ENCODE measurements around the gene CEBPE.

CEBPE gene

DNA sequence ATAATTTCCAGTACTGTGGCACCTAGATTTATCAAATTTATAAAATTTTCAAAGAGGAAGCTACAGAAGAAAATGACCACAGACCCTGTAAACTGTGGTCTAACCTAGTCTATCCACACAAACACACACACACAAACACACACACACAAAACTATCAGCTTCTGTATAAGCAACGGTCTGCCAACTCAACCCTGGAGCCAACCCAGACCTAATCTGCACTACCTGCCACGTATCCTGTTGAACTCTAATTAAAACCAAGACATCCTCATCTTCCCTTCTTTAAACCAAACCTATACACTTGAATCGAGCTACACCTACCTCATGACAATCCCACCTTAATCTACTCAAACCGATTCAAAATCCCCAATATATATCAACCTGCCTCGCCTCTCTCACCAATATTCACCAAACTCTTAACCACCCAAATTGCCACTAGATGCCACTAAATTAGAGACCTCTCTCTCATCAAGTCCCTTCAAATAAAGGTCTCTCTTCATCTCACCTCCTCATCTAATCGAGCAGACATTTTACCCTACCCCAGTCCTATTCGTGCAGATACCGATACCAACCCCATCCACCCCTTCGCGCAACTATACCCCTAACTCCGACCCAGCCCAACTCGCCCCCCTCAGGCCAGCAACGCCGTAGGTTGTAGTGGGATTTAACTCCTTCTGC is 24.9 kb downstream of the CEBPE start:
- peaks cover 15 to 33% (median 20%) of the 10 kb centered on the region in 4 experiments for H3K4me1 ChIP-seq (ENCODE audit: control extremely low read depth in 1 of 4, control insufficient read depth in 4 of 4, insufficient read depth in 4 of 4, low read length in 3 of 4)
- 2% methylated on average over 9 of the region's 14 CpGs for WGBS (ENCODE audit: insufficient coverage)
- CTCF ChIA-PET = interaction anchor here (0.9 to 3.5 kb wide), 13 partner anchors 8 to 99 kb away, joined by 3 to 34 read pairs (median 9); partner anchors contain the start of gene CEBPE
- H3K36me3 ChIP-seq (ENCODE audit: control insufficient read depth in 4 of 4, insufficient read depth in 4 of 4, low read length in 3 of 4) = peaks cover 14 to 58% (median 36%) of the 10 kb centered on the region in 4 experiments
- peak; percentile 48 to 91 (median 64) for DNase-seq
- no peaks in the 10 kb centered on the region for H3K27me3 ChIP-seq (replicated peaks in 2 of 5; ENCODE audit: control insufficient read depth in 4 of 5, insufficient read depth in 5 of 5, low read length in 4 of 5)
- H3K4me3 ChIP-seq (ENCODE audit: control insufficient read depth in 1 of 7, extremely low read depth in 1 of 7, insufficient read depth in 4 of 7, low read depth in 2 of 7, low read length in 6 of 7) = peak overlapping the region; percentile 85 to 100 (median 96)
- POLR2A ChIA-PET = interaction anchor here (1.0 to 2.4 kb wide), 6 partner anchors 8 to 24 kb away, joined by 3 to 16 read pairs (median 4); no protein-coding TSS in a partner anchor
- no peaks in the 10 kb centered on the region for H3K9me3 ChIP-seq (ENCODE audit: control extremely low read depth in 1 of 5, control insufficient read depth in 4 of 5, insufficient read depth in 2 of 5, low read depth in 1 of 5, low read length in 4 of 5)
- peak overlapping the region; percentile 98 to 99 for H3K27ac ChIP-seq (ENCODE audit: insufficient read depth in 1 of 2, low read depth in 1 of 2, low read length in 2 of 2, poor library complexity in 1 of 2, severe bottlenecking in 2 of 2)

DNA sequence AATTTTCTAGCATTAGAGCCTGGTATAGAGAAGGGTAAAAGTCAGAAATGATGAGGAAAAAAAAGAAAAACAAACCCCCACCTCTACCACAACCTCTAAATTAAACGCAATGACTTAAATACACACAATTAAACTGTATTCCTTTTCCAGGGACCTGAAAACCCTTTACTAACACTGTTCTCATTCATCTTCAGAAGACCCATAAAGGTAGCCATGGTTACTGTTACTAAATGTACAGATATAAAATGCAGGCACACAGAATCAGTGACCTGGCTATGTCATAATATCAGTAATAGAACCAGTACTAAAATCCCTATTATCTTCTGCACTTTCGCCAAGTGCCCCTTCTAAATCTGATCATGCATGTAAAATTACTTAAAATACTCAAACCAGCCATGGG is 25.5 kb downstream of the CEBPE start:
- POLR2A ChIA-PET = interaction anchor here (1.5 kb wide), 1 partner anchor 11 kb away, joined by 3 read pairs; no protein-coding TSS in a partner anchor
- no peak for DNase-seq
- CTCF ChIA-PET = interaction anchor here (1.8 to 3.5 kb wide), 5 partner anchors 16 to 32 kb away, joined by 6 to 34 read pairs (median 24); no protein-coding TSS in a partner anchor
- Histone ChIP-seq H3K27me3 (replicated peaks in 2 of 5; ENCODE audit: control insufficient read depth in 4 of 5, insufficient read depth in 5 of 5, low read length in 4 of 5) (no peaks in the 10 kb centered on the region), H3K36me3 (ENCODE audit: control insufficient read depth in 4 of 4, insufficient read depth in 4 of 4, low read length in 3 of 4) (peaks cover 16 to 58% (median 35%) of the 10 kb centered on the region in 4 experiments), H3K4me1 (ENCODE audit: control extremely low read depth in 1 of 4, control insufficient read depth in 4 of 4, insufficient read depth in 4 of 4, low read length in 3 of 4) (peaks cover 15 to 33% (median 20%) of the 10 kb centered on the region in 4 experiments), H3K27ac (ENCODE audit: insufficient read depth in 1 of 2, low read depth in 1 of 2, low read length in 2 of 2, poor library complexity in 1 of 2, severe bottlenecking in 2 of 2) (peak overlapping the region in 1 of 2 experiments; percentile 99), H3K9me3 (ENCODE audit: control extremely low read depth in 1 of 5, control insufficient read depth in 4 of 5, insufficient read depth in 2 of 5, low read depth in 1 of 5, low read length in 4 of 5) (no peaks in the 10 kb centered on the region), H3K4me3 (ENCODE audit: control insufficient read depth in 1 of 7, extremely low read depth in 1 of 7, insufficient read depth in 4 of 7, low read depth in 2 of 7, low read length in 6 of 7) (peak overlapping the region in 6 of 7 experiments; percentile 85 to 100 (median 96))
- WGBS (ENCODE audit: insufficient coverage) = 91% methylated on average over 1 of the region's 2 CpGs

DNA sequence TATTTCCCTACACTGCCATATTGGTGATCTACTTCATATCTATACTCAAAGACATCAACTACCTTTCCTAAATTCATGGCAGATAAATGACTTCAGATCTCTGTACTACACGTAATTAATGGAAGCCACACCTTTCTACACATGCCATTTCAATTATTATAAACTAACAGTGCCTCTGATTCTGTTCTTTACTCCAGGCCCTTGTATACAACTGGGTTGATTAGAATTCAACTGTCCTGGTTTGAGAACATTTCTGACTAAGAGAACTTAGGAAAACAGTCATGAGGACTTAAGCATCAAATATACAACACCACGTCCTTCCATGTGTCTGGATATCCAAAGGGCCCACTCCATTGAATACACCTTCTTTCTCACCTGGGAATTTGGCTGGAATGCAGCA is 26.0 kb downstream of the CEBPE start:
- H3K4me3 ChIP-seq (ENCODE audit: control insufficient read depth in 1 of 7, extremely low read depth in 1 of 7, insufficient read depth in 4 of 7, low read depth in 2 of 7, low read length in 6 of 7) = peak overlapping the region in 3 of 7 experiments; percentile 85 to 100 (median 89)
- 100% methylated on average over 1 of the region's 2 CpGs for WGBS (ENCODE audit: insufficient coverage)
- H3K4me1 ChIP-seq (ENCODE audit: control extremely low read depth in 1 of 4, control insufficient read depth in 4 of 4, insufficient read depth in 4 of 4, low read length in 3 of 4) = peaks cover 15 to 33% (median 20%) of the 10 kb centered on the region in 4 experiments
- no peaks in the 10 kb centered on the region for H3K9me3 ChIP-seq (ENCODE audit: control extremely low read depth in 1 of 5, control insufficient read depth in 4 of 5, insufficient read depth in 2 of 5, low read depth in 1 of 5, low read length in 4 of 5)
- peaks cover 16 to 58% (median 35%) of the 10 kb centered on the region in 4 experiments for H3K36me3 ChIP-seq (ENCODE audit: control insufficient read depth in 4 of 4, insufficient read depth in 4 of 4, low read length in 3 of 4)
- no peaks in the 10 kb centered on the region for H3K27me3 ChIP-seq (replicated peaks in 2 of 5; ENCODE audit: control insufficient read depth in 4 of 5, insufficient read depth in 5 of 5, low read length in 4 of 5)
- ChIA-PET CTCF (interaction anchor here (0.9 to 14.0 kb wide), 5 partner anchors 9 to 35 kb away, joined by 3 to 153 read pairs (median 7); no protein-coding TSS in a partner anchor), POLR2A (no interaction called here)
- DNase-seq = no peak
- H3K27ac ChIP-seq (ENCODE audit: insufficient read depth in 1 of 2, low read depth in 1 of 2, low read length in 2 of 2, poor library complexity in 1 of 2, severe bottlenecking in 2 of 2) = peak overlapping the region in 1 of 2 experiments; percentile 99

DNA sequence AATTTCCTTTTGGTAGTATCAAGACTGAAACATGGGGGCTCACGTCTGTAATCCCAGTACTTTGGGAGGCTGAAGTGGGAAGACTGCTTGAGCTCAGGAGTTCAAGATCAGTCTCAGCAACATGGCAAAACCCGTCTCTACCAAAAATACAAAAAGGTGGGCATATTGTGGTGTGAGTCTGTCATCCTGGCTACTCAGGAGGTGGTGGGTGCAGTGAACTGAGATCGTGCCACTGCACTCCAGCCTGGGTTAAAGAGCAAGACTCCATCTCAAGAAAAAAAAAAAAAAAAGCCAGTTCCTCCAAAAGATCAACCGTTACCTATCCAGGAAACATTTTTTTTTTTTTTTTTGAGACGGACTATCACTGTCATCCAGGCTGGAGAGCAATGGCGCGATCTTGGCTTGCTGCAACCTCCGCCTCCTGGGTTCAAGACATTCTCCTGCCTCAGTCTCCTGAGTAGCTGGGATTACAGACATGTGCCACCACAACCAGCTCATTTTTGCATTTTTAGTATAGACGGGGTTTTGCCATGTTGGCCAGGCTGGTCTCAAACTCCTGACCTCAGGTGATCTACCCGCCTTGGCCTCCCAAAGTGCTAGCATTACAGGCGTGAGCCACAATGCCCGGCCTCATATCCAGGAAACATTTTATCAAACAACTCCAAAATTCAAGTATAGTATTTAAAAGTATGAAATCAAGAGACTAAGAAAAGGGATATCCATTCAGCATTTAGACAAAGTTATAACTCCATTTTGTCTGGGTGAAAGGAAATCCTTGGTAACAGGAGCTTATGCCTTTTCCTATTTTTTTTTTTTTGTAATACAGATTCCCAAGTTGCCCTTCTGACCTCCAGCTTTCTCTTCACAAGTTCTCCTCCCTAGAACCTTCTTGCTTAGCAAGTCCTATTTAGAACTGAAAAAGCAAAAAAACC is 27.5 kb downstream of the CEBPE start:
- ChIA-PET CTCF (interaction anchor here (0.7 to 14.0 kb wide), 11 partner anchors 9 to 34 kb away, joined by 3 to 153 read pairs (median 3); no protein-coding TSS in a partner anchor), POLR2A (no interaction called here)
- H3K36me3 ChIP-seq (ENCODE audit: control insufficient read depth in 4 of 4, insufficient read depth in 4 of 4, low read length in 3 of 4) = peaks cover 21 to 65% (median 41%) of the 10 kb centered on the region in 4 experiments
- DNase-seq = no peak
- no peaks in the 10 kb centered on the region for H3K27me3 ChIP-seq (replicated peaks in 2 of 5; ENCODE audit: control insufficient read depth in 4 of 5, insufficient read depth in 5 of 5, low read length in 4 of 5)
- no peak overlapping the region for H3K4me3 ChIP-seq (ENCODE audit: control insufficient read depth in 1 of 7, extremely low read depth in 1 of 7, insufficient read depth in 4 of 7, low read depth in 2 of 7, low read length in 6 of 7)
- H3K4me1 ChIP-seq (ENCODE audit: control extremely low read depth in 1 of 4, control insufficient read depth in 4 of 4, insufficient read depth in 4 of 4, low read length in 3 of 4) = peaks cover 12 to 26% (median 15%) of the 10 kb centered on the region in 4 experiments
- H3K9me3 ChIP-seq (ENCODE audit: control extremely low read depth in 1 of 5, control insufficient read depth in 4 of 5, insufficient read depth in 2 of 5, low read depth in 1 of 5, low read length in 4 of 5) = no peaks in the 10 kb centered on the region
- 80% methylated on average over 5 of the region's 12 CpGs for WGBS (ENCODE audit: insufficient coverage)
- no peak overlapping the region for H3K27ac ChIP-seq (ENCODE audit: insufficient read depth in 1 of 2, low read depth in 1 of 2, low read length in 2 of 2, poor library complexity in 1 of 2, severe bottlenecking in 2 of 2)

DNA sequence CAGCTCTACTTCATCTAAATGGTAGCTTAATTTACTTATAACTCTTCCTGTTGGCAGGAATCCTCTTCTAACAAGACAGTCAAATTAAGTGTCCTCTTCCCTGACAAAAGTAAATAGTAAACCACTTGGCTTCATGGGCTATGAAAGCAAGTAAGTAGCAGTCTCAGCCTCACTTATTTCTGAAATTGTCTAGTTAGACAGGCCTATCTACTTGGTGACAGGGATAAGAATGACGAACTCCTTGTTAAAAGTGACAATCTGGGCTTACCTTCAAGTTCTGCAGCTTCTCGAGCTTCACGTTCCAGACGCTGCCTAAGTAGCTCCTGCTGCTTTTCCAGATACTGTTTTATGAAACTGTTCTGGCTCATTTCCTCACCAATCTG is 28.8 kb downstream of the CEBPE start:
- Histone ChIP-seq H3K36me3 (ENCODE audit: control insufficient read depth in 4 of 4, insufficient read depth in 4 of 4, low read length in 3 of 4) (peaks cover 30 to 78% (median 52%) of the 10 kb centered on the region in 4 experiments), H3K27me3 (replicated peaks in 2 of 5; ENCODE audit: control insufficient read depth in 4 of 5, insufficient read depth in 5 of 5, low read length in 4 of 5) (no peaks in the 10 kb centered on the region), H3K4me1 (ENCODE audit: control extremely low read depth in 1 of 4, control insufficient read depth in 4 of 4, insufficient read depth in 4 of 4, low read length in 3 of 4) (peaks cover 9 to 19% (median 11%) of the 10 kb centered on the region in 4 experiments), H3K9me3 (ENCODE audit: control extremely low read depth in 1 of 5, control insufficient read depth in 4 of 5, insufficient read depth in 2 of 5, low read depth in 1 of 5, low read length in 4 of 5) (no peaks in the 10 kb centered on the region), H3K4me3 (ENCODE audit: control insufficient read depth in 1 of 7, extremely low read depth in 1 of 7, insufficient read depth in 4 of 7, low read depth in 2 of 7, low read length in 6 of 7) (no peak overlapping the region), H3K27ac (ENCODE audit: insufficient read depth in 1 of 2, low read depth in 1 of 2, low read length in 2 of 2, poor library complexity in 1 of 2, severe bottlenecking in 2 of 2) (no peak overlapping the region)
- DNase-seq = no peak
- 98% methylated on average over 4 of the region's 4 CpGs for WGBS (ENCODE audit: insufficient coverage)
- ChIA-PET CTCF (interaction anchor here (0.8 to 14.0 kb wide), 6 partner anchors 9 to 162 kb away, joined by 3 to 153 read pairs (median 8); partner anchors contain the start of gene CDH24), POLR2A (interaction anchor here (0.8 kb wide), 1 partner anchor 18 kb away, joined by 11 read pairs; no protein-coding TSS in a partner anchor)

DNA sequence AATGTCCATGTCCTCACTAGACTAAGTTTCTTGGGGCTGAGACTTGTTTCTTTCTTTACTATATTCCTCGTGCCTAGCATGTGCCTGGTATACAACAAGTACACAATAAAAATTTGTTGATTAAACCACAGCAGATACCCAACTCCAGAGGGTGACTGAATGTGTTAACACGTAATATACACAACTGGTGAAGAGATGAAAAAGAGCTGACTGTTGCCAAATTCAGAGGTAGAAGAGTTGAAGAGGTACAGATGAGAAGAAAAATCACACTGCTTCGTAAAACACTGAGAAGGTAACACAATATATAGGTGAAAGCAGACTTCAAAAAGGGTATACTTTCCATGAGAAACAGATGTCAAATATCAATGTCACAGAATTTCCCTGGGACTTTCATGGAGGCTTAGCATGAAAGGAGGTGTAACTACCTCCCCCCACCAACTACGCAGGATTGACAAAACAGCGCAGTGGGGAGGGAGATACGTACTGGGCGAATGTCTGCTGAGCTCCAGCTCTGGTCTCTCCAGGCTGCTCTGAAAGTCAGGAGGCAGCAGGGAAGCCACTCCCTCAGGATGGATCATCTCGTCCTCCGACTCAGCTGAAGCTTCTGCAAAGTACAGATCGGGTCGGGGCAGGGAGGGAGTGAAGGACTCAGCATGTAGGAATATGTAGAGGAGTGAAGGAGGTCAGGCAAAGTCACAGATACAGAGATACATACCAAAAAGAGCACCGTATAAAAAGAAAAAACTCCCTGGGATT is 29.4 kb downstream of the CEBPE start:
- POLR2A ChIA-PET = interaction anchor here (0.7 to 1.4 kb wide), 3 partner anchors 19 to 87 kb away, joined by 3 to 11 read pairs (median 3); no protein-coding TSS in a partner anchor
- CTCF ChIA-PET = interaction anchor here (0.8 to 14.0 kb wide), 8 partner anchors 10 to 162 kb away, joined by 3 to 153 read pairs (median 8); partner anchors contain the start of gene CDH24
- Histone ChIP-seq H3K27me3 (replicated peaks in 2 of 5; ENCODE audit: control insufficient read depth in 4 of 5, insufficient read depth in 5 of 5, low read length in 4 of 5) (no peaks in the 10 kb centered on the region), H3K4me1 (ENCODE audit: control extremely low read depth in 1 of 4, control insufficient read depth in 4 of 4, insufficient read depth in 4 of 4, low read length in 3 of 4) (peaks cover 9 to 19% (median 11%) of the 10 kb centered on the region in 4 experiments), H3K4me3 (ENCODE audit: control insufficient read depth in 1 of 7, extremely low read depth in 1 of 7, insufficient read depth in 4 of 7, low read depth in 2 of 7, low read length in 6 of 7) (no peak overlapping the region), H3K27ac (ENCODE audit: insufficient read depth in 1 of 2, low read depth in 1 of 2, low read length in 2 of 2, poor library complexity in 1 of 2, severe bottlenecking in 2 of 2) (no peak overlapping the region), H3K9me3 (ENCODE audit: control extremely low read depth in 1 of 5, control insufficient read depth in 4 of 5, insufficient read depth in 2 of 5, low read depth in 1 of 5, low read length in 4 of 5) (no peaks in the 10 kb centered on the region), H3K36me3 (ENCODE audit: control insufficient read depth in 4 of 4, insufficient read depth in 4 of 4, low read length in 3 of 4) (peaks cover 30 to 83% (median 56%) of the 10 kb centered on the region in 4 experiments)
- WGBS (ENCODE audit: insufficient coverage) = 100% methylated on average over 6 of the region's 12 CpGs
- DNase-seq = no peak
